ENCODE results near the gene ZBTB14. TPM values are rescaled to one million over a fixed set of nuclear protein-coding genes. Genes with fewer than 3 reads are reported as not detected.

Gene ZBTB14, protein sequence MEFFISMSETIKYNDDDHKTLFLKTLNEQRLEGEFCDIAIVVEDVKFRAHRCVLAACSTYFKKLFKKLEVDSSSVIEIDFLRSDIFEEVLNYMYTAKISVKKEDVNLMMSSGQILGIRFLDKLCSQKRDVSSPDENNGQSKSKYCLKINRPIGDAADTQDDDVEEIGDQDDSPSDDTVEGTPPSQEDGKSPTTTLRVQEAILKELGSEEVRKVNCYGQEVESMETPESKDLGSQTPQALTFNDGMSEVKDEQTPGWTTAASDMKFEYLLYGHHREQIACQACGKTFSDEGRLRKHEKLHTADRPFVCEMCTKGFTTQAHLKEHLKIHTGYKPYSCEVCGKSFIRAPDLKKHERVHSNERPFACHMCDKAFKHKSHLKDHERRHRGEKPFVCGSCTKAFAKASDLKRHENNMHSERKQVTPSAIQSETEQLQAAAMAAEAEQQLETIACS
- total RNA-seq: 10 to 100 TPM in 6 of 8 experiments, 1 to 10 TPM in 2; 5.2 to 20.5 (median 16.5) TPM

DNA sequence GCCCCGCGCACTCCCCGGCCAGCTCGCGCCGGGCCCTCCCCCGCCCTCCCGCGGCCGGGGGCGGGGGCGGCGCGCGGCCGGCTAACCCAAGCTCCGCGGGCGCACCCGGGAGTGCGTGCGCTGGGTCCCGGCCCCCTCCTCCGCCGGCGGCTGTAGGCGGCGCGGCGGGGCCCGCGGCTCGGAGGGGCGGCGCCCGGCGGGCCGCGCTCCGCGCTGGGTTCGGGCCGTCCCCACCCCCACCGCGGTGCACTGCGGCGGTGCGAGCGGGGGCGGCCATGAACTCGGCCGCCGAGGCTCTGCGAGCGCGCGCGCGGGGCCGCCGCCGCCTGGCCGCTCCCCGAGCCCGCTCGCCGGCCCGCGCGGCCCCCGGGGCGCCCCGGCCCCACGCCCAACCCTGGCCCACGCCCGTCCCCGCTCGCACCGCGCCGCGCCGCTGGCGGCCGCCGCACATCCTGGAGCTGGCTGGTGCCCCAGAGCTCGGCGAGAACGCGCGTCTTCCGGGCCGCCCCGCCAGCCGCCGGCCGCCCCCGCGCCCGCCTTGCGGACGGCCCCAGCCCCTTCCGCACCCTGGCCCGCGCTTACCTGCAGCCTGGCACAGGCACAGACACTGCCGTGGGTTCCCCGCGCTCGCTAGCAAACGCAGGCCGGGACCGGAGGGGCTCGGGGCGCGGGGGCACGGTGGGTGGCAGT, at the start of gene ZBTB14:
TSS of gene ZBTB14 (minus strand) at position 496 of the 690 bp plus-strand sequence. CDS start 2,480 bp downstream, outside the sequence.
- in situ Hi-C loops (cut with MboI; ENCODE audit: low pct_unique_long_range_greater_than_20kb in 2 of 9, low sequenced_read_pairs in 9 of 9, unreplicated experiment in 9 of 9): loop anchor here in 1 of 9 experiments (10.0 kb wide), 1 partner anchor 51 kb away; no protein-coding TSS in a partner anchor

GRCh38 chr18:5339202-5339834, 43.8 kb upstream of the ZBTB14 start:
- 50 to 100% (median 85%) methylated on average over 1 to 2 of the region's 2 CpGs; no CpG with 5 or more reads in 1 of the 10 experiments for WGBS, 10 experiments
- Histone ChIP-seq H3K4me1 (replicated peaks in 1 of 2) (peaks cover 0 to 3% of the 10 kb centered on the region in 2 donors), H3K4me3 (no peak overlapping the region), H3K27ac (no peak overlapping the region)
- in situ Hi-C loops (cut with MboI; ENCODE audit: low pct_unique_long_range_greater_than_20kb in 2 of 9, low sequenced_read_pairs in 9 of 9, unreplicated experiment in 9 of 9): no loop called here
- ATAC-seq (replicated peaks in 6 of 8): no peak

More for the DNA sequence above, at the start of gene ZBTB14:
- WGBS, 10 experiments: 0% methylated on average over 12 of the region's 116 CpGs; no CpG with 5 or more reads in 9 of the 10 experiments
- H3K27ac ChIP-seq: peak within 1 kb of the TSS; percentile 93 to 94
- ATAC-seq (replicated peaks in 6 of 8): peak; percentile 34 to 60 (median 52)
- H3K4me1 ChIP-seq (replicated peaks in 1 of 2): peaks cover 6 to 13% of the 10 kb centered on the region in 2 donors
- peak within 1 kb of the TSS; percentile 51 to 83 (median 63) for H3K4me3 ChIP-seq

DNA sequence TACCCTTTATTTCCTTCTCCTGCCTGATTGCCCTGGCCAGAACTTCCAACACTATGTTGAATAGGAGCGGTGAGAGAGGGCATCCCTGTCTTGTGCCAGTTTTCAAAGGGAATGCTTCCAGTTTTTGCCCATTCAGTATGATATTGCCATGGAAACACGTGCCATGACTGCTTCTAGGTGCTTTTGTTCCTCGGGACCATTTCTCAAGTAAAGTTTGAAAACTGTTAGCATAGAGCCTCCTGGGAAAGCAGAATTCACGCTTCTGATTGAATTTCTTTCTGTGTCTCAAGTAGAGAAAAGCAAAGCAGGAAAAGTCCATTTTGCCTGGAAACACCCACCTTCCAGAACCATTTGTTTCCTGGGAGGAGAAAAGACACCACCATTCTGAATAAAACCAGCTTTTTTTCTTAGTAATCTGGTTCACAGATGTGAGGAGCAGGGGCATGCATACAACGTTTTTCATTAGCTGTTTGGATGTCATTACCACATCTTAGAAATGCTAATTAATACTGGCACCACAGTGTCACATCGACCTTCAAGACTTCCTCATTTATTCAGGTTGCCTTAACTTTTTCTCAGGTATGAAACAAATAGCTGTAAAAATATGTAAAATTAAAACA, 39.0 kb upstream of the ZBTB14 start:
- peak in 7 of 8 experiments; percentile 38 to 96 (median 58) for ATAC-seq (replicated peaks in 6 of 8)
- no peak overlapping the region for H3K4me3 ChIP-seq
- H3K4me1 ChIP-seq (replicated peaks in 1 of 2): peaks cover 0 to 3% of the 10 kb centered on the region in 2 donors
- in situ Hi-C loops (cut with MboI; ENCODE audit: low pct_unique_long_range_greater_than_20kb in 2 of 9, low sequenced_read_pairs in 9 of 9, unreplicated experiment in 9 of 9): no loop called here
- WGBS, 10 experiments: 0 to 31% (median 6%) methylated on average over 1 to 5 of the region's 6 CpGs; no CpG with 5 or more reads in 1 of the 10 experiments
- H3K27ac ChIP-seq: no peak overlapping the region

- ATAC-seq (replicated peaks in 6 of 8): no peak
- Histone ChIP-seq H3K4me1 (replicated peaks in 1 of 2) (no peaks in the 10 kb centered on the region), H3K27ac (no peak overlapping the region), H3K4me3 (no peak overlapping the region)
- WGBS, 10 experiments: 35 to 93% (median 79%) methylated on average over 1 to 4 of the region's 4 CpGs
- in situ Hi-C loops (cut with MboI; ENCODE audit: low pct_unique_long_range_greater_than_20kb in 2 of 9, low sequenced_read_pairs in 9 of 9, unreplicated experiment in 9 of 9): no loop called here
Measured at GRCh38 chr18:5318061-5318700, 22.7 kb upstream of the ZBTB14 start.

- Histone ChIP-seq H3K4me3 (no peak overlapping the region), H3K4me1 (replicated peaks in 1 of 2) (no peaks in the 10 kb centered on the region), H3K27ac (no peak overlapping the region)
- in situ Hi-C loops (cut with MboI; ENCODE audit: low pct_unique_long_range_greater_than_20kb in 2 of 9, low sequenced_read_pairs in 9 of 9, unreplicated experiment in 9 of 9): no loop called here
- ATAC-seq (replicated peaks in 6 of 8): no peak
Measured at GRCh38 chr18:5317186-5317585, 21.7 kb upstream of the ZBTB14 start.

DNA sequence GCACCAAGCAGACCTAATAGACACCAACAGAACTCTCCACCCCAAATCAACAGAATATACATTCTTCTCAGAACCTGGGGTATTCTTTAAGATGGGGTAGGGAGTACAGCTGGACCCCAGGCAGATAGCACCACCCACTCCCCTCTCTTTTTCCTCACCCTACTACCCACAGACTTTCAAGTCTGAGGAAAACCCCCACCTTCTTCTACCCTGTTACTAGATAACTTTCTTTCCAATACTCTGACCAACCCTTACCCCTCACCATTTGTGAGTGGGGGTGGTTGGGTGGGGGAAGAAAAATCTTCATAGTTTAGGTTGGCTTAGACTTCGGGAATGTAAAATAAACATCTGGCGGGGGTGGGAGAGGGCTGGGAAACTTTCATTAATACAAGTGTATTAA, 20.3 kb upstream of the ZBTB14 start:
- Histone ChIP-seq H3K27ac (no peak overlapping the region), H3K4me1 (replicated peaks in 1 of 2) (peaks cover 0 to 12% of the 10 kb centered on the region in 2 donors), H3K4me3 (no peak overlapping the region)
- no peak for ATAC-seq (replicated peaks in 6 of 8)
- WGBS, 10 experiments: 0 to 100% (median 60%) methylated on average over 1 to 2 of the region's 2 CpGs; no CpG with 5 or more reads in 5 of the 10 experiments
- in situ Hi-C loops (cut with MboI; ENCODE audit: low pct_unique_long_range_greater_than_20kb in 2 of 9, low sequenced_read_pairs in 9 of 9, unreplicated experiment in 9 of 9): no loop called here

- ATAC-seq (replicated peaks in 6 of 8): peak; percentile 29 to 93 (median 88)
- WGBS, 10 experiments: 2 to 63% (median 33%) methylated on average over 2 to 6 of the region's 6 CpGs; no CpG with 5 or more reads in 1 of the 10 experiments
- Histone ChIP-seq H3K27ac (peak overlapping the region in 1 of 2 donors; percentile 40), H3K4me3 (no peak overlapping the region), H3K4me1 (replicated peaks in 1 of 2) (peaks cover 0 to 12% of the 10 kb centered on the region in 2 donors)
- in situ Hi-C loops (cut with MboI; ENCODE audit: low pct_unique_long_range_greater_than_20kb in 2 of 9, low sequenced_read_pairs in 9 of 9, unreplicated experiment in 9 of 9): no loop called here
Measured at GRCh38 chr18:5311301-5311989, 15.9 kb upstream of the ZBTB14 start.

- in situ Hi-C loops (cut with MboI; ENCODE audit: low pct_unique_long_range_greater_than_20kb in 2 of 9, low sequenced_read_pairs in 9 of 9, unreplicated experiment in 9 of 9): no loop called here
- Histone ChIP-seq H3K4me1 (replicated peaks in 1 of 2) (peaks cover 0 to 12% of the 10 kb centered on the region in 2 donors), H3K4me3 (no peak overlapping the region), H3K27ac (no peak overlapping the region)
- ATAC-seq (replicated peaks in 6 of 8): peak in 2 of 8 experiments; percentile 48 to 56
- 0 to 90% (median 63%) methylated on average over 1 to 5 of the region's 5 CpGs; no CpG with 5 or more reads in 1 of the 10 experiments for WGBS, 10 experiments
Measured at GRCh38 chr18:5309888-5310470, 14.5 kb upstream of the ZBTB14 start.

DNA sequence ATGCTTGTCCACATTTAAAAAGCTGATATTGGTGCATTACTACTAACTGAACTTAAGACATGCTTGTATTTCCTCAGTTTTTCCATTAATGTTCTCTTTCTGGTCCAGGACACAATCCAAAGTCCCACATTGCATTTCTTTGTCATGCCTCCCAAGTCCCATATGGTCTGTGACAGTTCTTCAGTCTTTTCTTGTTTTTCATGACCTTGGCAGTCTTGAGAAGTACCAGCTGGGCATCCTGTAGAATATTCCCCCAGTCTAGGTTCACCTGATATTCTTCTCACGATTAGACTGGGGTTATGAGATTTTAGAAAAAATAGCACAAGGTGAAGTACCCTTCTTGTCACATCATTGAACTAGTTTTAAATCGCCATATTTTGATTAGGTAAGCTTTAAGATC, 10.3 kb upstream of the ZBTB14 start:
- ATAC-seq (replicated peaks in 6 of 8): no peak
- H3K4me3 ChIP-seq: no peak overlapping the region
- 60 to 100% (median 85%) methylated on average over 1 to 2 of the region's 2 CpGs; no CpG with 5 or more reads in 6 of the 10 experiments for WGBS, 10 experiments
- peaks cover 0 to under 1% of the 10 kb centered on the region in 2 donors for H3K4me1 ChIP-seq (replicated peaks in 1 of 2)
- in situ Hi-C loops (cut with MboI; ENCODE audit: low pct_unique_long_range_greater_than_20kb in 2 of 9, low sequenced_read_pairs in 9 of 9, unreplicated experiment in 9 of 9): no loop called here
- no peak overlapping the region for H3K27ac ChIP-seq

DNA sequence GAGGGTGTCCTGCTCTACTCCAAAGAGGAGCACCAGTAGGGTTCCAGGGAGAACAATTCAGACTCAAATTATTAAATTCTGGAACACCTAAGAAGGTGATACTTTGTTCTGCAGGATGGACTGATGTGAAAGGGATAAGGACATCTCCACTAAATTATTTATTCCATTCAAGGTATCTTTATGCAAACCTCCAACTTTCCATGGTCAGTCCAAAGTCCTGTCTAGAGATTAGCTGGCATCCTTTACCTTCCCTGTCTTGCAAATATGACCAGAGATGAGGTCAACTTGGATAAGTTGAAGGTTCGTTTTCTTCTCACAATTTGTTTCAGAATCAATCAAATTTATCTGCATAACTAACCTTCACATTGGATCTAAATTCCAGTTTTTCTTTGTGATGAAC, 8.7 kb upstream of the ZBTB14 start:
- WGBS, 10 experiments: 0 to 80% (median 51%) methylated on average over 1 of the region's 1 CpG
- no peak for ATAC-seq (replicated peaks in 6 of 8)
- no peak overlapping the region for H3K4me3 ChIP-seq
- H3K4me1 ChIP-seq (replicated peaks in 1 of 2): no peaks in the 10 kb centered on the region
- no peak overlapping the region for H3K27ac ChIP-seq
- in situ Hi-C loops (cut with MboI; ENCODE audit: low pct_unique_long_range_greater_than_20kb in 2 of 9, low sequenced_read_pairs in 9 of 9, unreplicated experiment in 9 of 9): no loop called here

DNA sequence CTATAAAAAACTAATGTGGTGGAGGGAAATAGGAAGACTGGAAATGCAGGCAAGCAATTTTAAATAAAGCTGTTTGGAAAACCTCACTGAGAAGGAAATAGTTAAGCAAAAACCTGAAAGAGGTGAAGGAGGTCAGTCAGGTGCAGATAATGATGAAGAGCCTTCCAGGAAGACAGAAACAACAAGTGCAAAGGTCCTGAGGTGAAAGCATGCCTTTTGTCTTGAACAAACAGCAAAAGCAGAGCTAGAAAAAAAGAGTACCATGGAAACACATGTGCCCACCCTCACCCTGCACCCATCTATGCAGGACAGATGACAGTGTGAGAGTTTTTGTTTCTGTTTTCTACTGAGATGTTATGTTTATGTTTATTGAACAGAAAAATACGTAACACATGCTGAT, 8.1 kb upstream of the ZBTB14 start:
- no peak for ATAC-seq (replicated peaks in 6 of 8)
- Histone ChIP-seq H3K27ac (no peak overlapping the region), H3K4me1 (replicated peaks in 1 of 2) (no peaks in the 10 kb centered on the region), H3K4me3 (no peak overlapping the region)
- in situ Hi-C loops (cut with MboI; ENCODE audit: low pct_unique_long_range_greater_than_20kb in 2 of 9, low sequenced_read_pairs in 9 of 9, unreplicated experiment in 9 of 9): no loop called here
- 7 to 100% (median 71%) methylated on average over 1 of the region's 1 CpG; no CpG with 5 or more reads in 2 of the 10 experiments for WGBS, 10 experiments
